Erythroblast (primary cell): Measurements from ENCODE around the gene SGK1.

Experiments used
- GATA1 ChIP-seq: IDR thresholded peaks from 2 replicates; pipeline ENCODE4 v1.6.1; 2011; ENCODE audit warnings: low read depth, mild to moderate bottlenecking, control low read depth, low read length, moderate library complexity
- POLR2A ChIP-seq: IDR thresholded peaks from 2 replicates; pipeline ENCODE4 v1.6.1; 2011; ENCODE audit warnings: mild to moderate bottlenecking, low read length

DNA sequence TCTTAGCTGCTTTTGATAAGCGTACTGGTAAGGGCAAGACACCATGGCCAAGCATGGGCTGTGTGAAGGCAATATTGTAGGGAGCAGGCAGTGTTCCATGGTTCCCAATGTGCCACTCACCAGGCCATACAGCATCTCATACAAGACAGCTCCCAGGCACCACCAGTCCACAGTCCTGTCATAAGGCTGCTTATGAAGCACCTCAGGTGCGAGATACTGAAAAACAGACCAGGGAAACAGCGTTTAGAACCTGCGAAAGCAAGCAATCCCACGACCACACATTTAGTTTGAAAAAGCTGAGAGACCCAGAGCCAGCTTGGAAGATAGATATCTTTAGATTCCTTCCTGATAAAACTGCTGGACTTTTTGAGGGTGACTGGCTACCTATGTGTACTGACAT lies 146.4 kb downstream of the SGK1 start:
- TF ChIP-seq POLR2A (peak; percentile 44), GATA1 (no peak)
